K562 (cell line): ENCODE measurements around the gene MFAP2. TPM values are rescaled to one million over a fixed set of nuclear protein-coding genes. Genes with fewer than 3 reads are reported as not detected.

Source experiments
- ATAC-seq: fragments of 200-7000 bp; cut with Tn5 transposase; 3 replicates; pipeline ENCODE4 v1.9.1; 2020; ENCODE audit warnings: moderate library complexity
- BruUV-seq: library from RNA; stranded (reverse); fragments of 400-500 nt; replicated peaks from 2 replicates; lab custom pipeline; 2021; lab: Mats Ljungman, UMichigan
- CTCF ChIA-PET: fragments of 300-600 bp; formaldehyde crosslinking; extraction: SDS; loops from one replicate; lab custom pipeline; 2021; ENCODE audit warnings: low intra/inter-chr PET ratio; lab: Yijun Ruan, JAX
- POLR2A ChIA-PET: fragments of 300-600, 350-650 bp; sonication (Branson Sonifier 250); formaldehyde crosslinking; extraction: SDS; loops from one replicate; lab custom pipeline; 2021; ENCODE audit warnings: antibody characterized with exemption, inconsistent platforms; lab: Yijun Ruan, JAX
- DNase-seq, 4 experiments: peaks; one replicate each; pipeline versions ENCODE4 v3.0.0 to v3.0.0-alpha.2; 2011 to 2018; ENCODE audit warnings: low spot score in 3 of 4, mixed read lengths in 3 of 4; ENCODE audit errors: extremely low read depth in 1 of 4
- FAIRE-seq: peaks from 2 replicates; lab custom pipeline; 2011; peaks lifted over from hg19 to GRCh38; lab: Jason Lieb, UNC
- H2AFZ ChIP-seq: 2 replicates; pipeline ENCODE4 v1.6.0; 2011; ENCODE audit warnings: low read depth, low read length, control low read depth, inconsistent platforms
- H3K27ac ChIP-seq: fragments of 200-600 bp; 3 replicates; pipeline ENCODE4 v1.8.0; 2011; ENCODE audit warnings: low read depth, mild to moderate bottlenecking, control low read depth, inconsistent platforms, low read length, moderate library complexity, mixed read lengths; ENCODE audit errors: extremely low read depth
- H3K27me3 ChIP-seq, 2 experiments: fragments of 300-600 bp in 1 of 2; 2 replicates in 1 of 2; 3 replicates in 1 of 2; pipeline versions ENCODE4 v1.6.0 to v1.8.0; 2011; ENCODE audit warnings: inconsistent platforms in 2 of 2, low read length in 2 of 2, mild to moderate bottlenecking in 1 of 2, mixed read lengths in 1 of 2, moderate library complexity in 1 of 2; ENCODE audit not compliant: control insufficient read depth in 2 of 2, insufficient read depth in 2 of 2
- H3K36me3 ChIP-seq: fragments of 300-600 bp; 3 replicates; pipeline ENCODE4 v1.8.0; 2011; ENCODE audit warnings: mild to moderate bottlenecking, low read length, inconsistent platforms; ENCODE audit not compliant: control insufficient read depth, insufficient read depth
- H3K4me1 ChIP-seq, 2 experiments: fragments of 200-600 bp in 1 of 2; replicated peaks in 1 of 2; 2 replicates in 1 of 2; 3 replicates in 1 of 2; pipeline versions ENCODE4 v1.5.1 to v1.8.0; 2011; ENCODE audit warnings: inconsistent platforms in 2 of 2, low read length in 2 of 2, mild to moderate bottlenecking in 1 of 2, mixed read lengths in 1 of 2, moderate library complexity in 1 of 2; ENCODE audit not compliant: control insufficient read depth in 2 of 2, insufficient read depth in 2 of 2
- H3K4me2 ChIP-seq: 2 replicates; pipeline ENCODE4 v1.6.1; 2011; ENCODE audit warnings: low read length, control low read depth, inconsistent platforms, mixed read lengths; ENCODE audit not compliant: insufficient read depth
- H3K4me3 ChIP-seq: fragments of 200-600 bp; sonication (generic), shearing (Covaris generic); 2 replicates; pipeline ENCODE4 v1.5.1; 2016; ENCODE audit warnings: control low read depth, inconsistent platforms
- H3K79me2 ChIP-seq: fragments of 200-600 bp; 3 replicates; pipeline ENCODE4 v1.8.0; 2011; ENCODE audit warnings: low read length, inconsistent platforms; ENCODE audit not compliant: control insufficient read depth, insufficient read depth
- H3K9ac ChIP-seq, 2 experiments: 2 replicates each; pipeline versions ENCODE4 v1.6.0 to v1.6.1; 2011; ENCODE audit warnings: low read depth in 2 of 2, low read length in 2 of 2, control low read depth in 1 of 2, inconsistent platforms in 1 of 2, mild to moderate bottlenecking in 1 of 2, mixed read lengths in 1 of 2; ENCODE audit not compliant: insufficient read depth in 1 of 2
- H3K9me1 ChIP-seq: one replicate; pipeline ENCODE4 v1.6.0; 2011; ENCODE audit warnings: inconsistent platforms, mild to moderate bottlenecking, low read length, moderate library complexity; ENCODE audit not compliant: control insufficient read depth, insufficient read depth
- H3K9me3 ChIP-seq: replicated peaks from 2 replicates; pipeline ENCODE4 v1.5.1; 2011; ENCODE audit warnings: low read depth, low read length, inconsistent platforms; ENCODE audit not compliant: control insufficient read depth, insufficient read depth
- H4K20me1 ChIP-seq: replicated peaks from 2 replicates; pipeline ENCODE4 v1.6.1; 2011; ENCODE audit warnings: low read length, inconsistent platforms, mixed read lengths; ENCODE audit not compliant: control insufficient read depth, insufficient read depth
- ARID1B ChIP-seq: fragments of 450-650 bp; IDR thresholded peaks from 2 replicates; pipeline ENCODE4 v1.6.1; 2016; ENCODE audit warnings: antibody characterized with exemption, mild to moderate bottlenecking, inconsistent platforms
- CEBPZ ChIP-seq: fragments of 150-350 bp; IDR thresholded peaks from 2 replicates; pipeline ENCODE4 v1.6.1; 2014; ENCODE audit warnings: low read depth, mild to moderate bottlenecking, low read length, borderline replicate concordance
- CSDE1 ChIP-seq, 2 experiments: fragments of 450-650 bp; IDR thresholded peaks; 2 replicates each; pipeline ENCODE4 v1.6.1; 2016; ENCODE audit warnings: mild to moderate bottlenecking in 1 of 2
- CTBP1 ChIP-seq: fragments of 450-650 bp; IDR thresholded peaks from 2 replicates; pipeline ENCODE4 v1.6.1; 2016; ENCODE audit warnings: borderline replicate concordance
- EGR1 ChIP-seq: fragments of 450-650 bp; conservative IDR thresholded peaks from 2 replicates; pipeline ENCODE4 v1.6.1; 2017; ENCODE audit warnings: mild to moderate bottlenecking
- FOXP1 ChIP-seq: sonication (generic); formaldehyde crosslinking; IDR thresholded peaks from 2 replicates; pipeline ENCODE4 v1.8.0; 2022; ENCODE audit warnings: mild to moderate bottlenecking, missing genetic modification reagents
- ILF3 ChIP-seq: fragments of 450-650 bp; IDR thresholded peaks from 2 replicates; pipeline ENCODE4 v1.6.1; 2018; ENCODE audit warnings: antibody characterized with exemption, mild to moderate bottlenecking, moderate library complexity, borderline replicate concordance
- MCM5 ChIP-seq: fragments of 450-650 bp; IDR thresholded peaks from 2 replicates; pipeline ENCODE4 v1.6.1; 2016; ENCODE audit warnings: low read depth
- PHF20 ChIP-seq: fragments of 450-650 bp; IDR thresholded peaks from 2 replicates; pipeline ENCODE4 v1.6.1; 2018; ENCODE audit not compliant: partially characterized antibody
- PHTF2 ChIP-seq: fragments of 250-450 bp; sonication (Bioruptor Pico); IDR thresholded peaks from 2 replicates; pipeline ENCODE4 v1.5.0; 2021; ENCODE audit warnings: mild to moderate bottlenecking
- RHOXF2B ChIP-seq: fragments of 250-450 bp; sonication (Bioruptor Pico); conservative IDR thresholded peaks from 2 replicates; pipeline ENCODE4 v1.5.1; 2021
- SIN3A ChIP-seq, 2 experiments: fragments of 150-350 bp in 1 of 2; IDR thresholded peaks; 2 replicates each; pipeline ENCODE4 v1.6.1; 2011 to 2016; ENCODE audit warnings: borderline replicate concordance in 2 of 2, low read depth in 2 of 2, low read length in 2 of 2, mild to moderate bottlenecking in 2 of 2, moderate library complexity in 2 of 2; ENCODE audit not compliant: control insufficient read depth in 1 of 2
- ZFPM2 ChIP-seq: fragments of 250-450 bp; sonication (Bioruptor Pico); IDR thresholded peaks from 2 replicates; pipeline ENCODE4 v1.5.1; 2022; ENCODE audit warnings: mild to moderate bottlenecking
- ZNF239 ChIP-seq: fragments of 250-450 bp; sonication (Bioruptor Pico); IDR thresholded peaks from 2 replicates; pipeline ENCODE4 v1.4.0; 2020; ENCODE audit warnings: mild to moderate bottlenecking
- ZNF3 ChIP-seq: fragments of 250-450 bp; sonication (Bioruptor Pico); IDR thresholded peaks from 2 replicates; pipeline ENCODE4 v1.5.0; 2021; ENCODE audit warnings: mild to moderate bottlenecking, moderate library complexity
- ZNF408 ChIP-seq: fragments of 250-450 bp; sonication (Bioruptor Pico); IDR thresholded peaks from 2 replicates; pipeline ENCODE4 v1.4.0; 2020; ENCODE audit warnings: low read depth, mild to moderate bottlenecking, moderate library complexity
- ZNF583 ChIP-seq: fragments of 250-450 bp; sonication (Bioruptor Pico); IDR thresholded peaks from 2 replicates; pipeline ENCODE4 v1.4.0; 2020
- WGBS: fragments of 100-300 bp; shearing (Covaris generic); methylation state at CpG from one replicate; pipeline ENCODE4 v1.1.6; 2016; ENCODE audit warnings: low coverage, mixed read lengths; ENCODE audit not compliant: insufficient coverage; ENCODE audit errors: missing lambda C conversion rate; 5-methylcytosine and 5-hydroxymethylcytosine counted together
- in situ Hi-C: fragments of 300-500 bp; cut with MboI; formaldehyde crosslinking; loops from 4 replicates; pipeline ENCODE4 v1.15.0; 2018; ENCODE audit warnings: inconsistent platforms, mixed read lengths
- intact Hi-C: fragments of 100-400 bp; cut with micrococcal nuclease; formaldehyde crosslinking; loops from 2 replicates; pipeline ENCODE4 v1.14.2; 2022
- polyA plus RNA-seq, 8 experiments: library from polyadenylated mRNA; depleted of rRNA in 4 of 8; stranded (reverse) in 5 of 8; unstranded in 3 of 8; fragments of >200 nt; fragmentation: Nextera tagmentation in 2 of 8; fragmentation: Illumina TruSeq in 1 of 8; extraction: Ambion mirVana in 2 of 8; extraction: Trizol in 1 of 8; gene quantifications; 2 replicates each; pipeline versions ENCODE4 v1.2.1 to v1.2.3, GENCODE V29; 2011 to 2014; ENCODE audit warnings: inconsistent platforms in 1 of 8, missing spikeins in 1 of 8
- total RNA-seq, 7 experiments: library from RNA; depleted of rRNA in 6 of 7; stranded (reverse); fragments of >200 nt in 6 of 7; fragmentation: Illumina TruSeq in 2 of 7; extraction: Trizol in 2 of 7; gene quantifications; 2 replicates each; pipeline versions ENCODE4 v1.2.1 to v1.2.3, GENCODE V29; 2011 to 2021; ENCODE audit warnings: low replicate concordance in 1 of 7
- TF ChIP-seq, protein P1 (sequence below): fragments of 250-450 bp; sonication (Bioruptor Pico); IDR thresholded peaks from 2 replicates; pipeline ENCODE4 v1.8.0; 2022; ENCODE audit warnings: inconsistent platforms

The MFAP2 gene
- total and polyA plus RNA-seq, 9 of the 15 experiments (the other 6 are each of a cell fraction or from before 2014, with no cell fraction given): not detected

DNA sequence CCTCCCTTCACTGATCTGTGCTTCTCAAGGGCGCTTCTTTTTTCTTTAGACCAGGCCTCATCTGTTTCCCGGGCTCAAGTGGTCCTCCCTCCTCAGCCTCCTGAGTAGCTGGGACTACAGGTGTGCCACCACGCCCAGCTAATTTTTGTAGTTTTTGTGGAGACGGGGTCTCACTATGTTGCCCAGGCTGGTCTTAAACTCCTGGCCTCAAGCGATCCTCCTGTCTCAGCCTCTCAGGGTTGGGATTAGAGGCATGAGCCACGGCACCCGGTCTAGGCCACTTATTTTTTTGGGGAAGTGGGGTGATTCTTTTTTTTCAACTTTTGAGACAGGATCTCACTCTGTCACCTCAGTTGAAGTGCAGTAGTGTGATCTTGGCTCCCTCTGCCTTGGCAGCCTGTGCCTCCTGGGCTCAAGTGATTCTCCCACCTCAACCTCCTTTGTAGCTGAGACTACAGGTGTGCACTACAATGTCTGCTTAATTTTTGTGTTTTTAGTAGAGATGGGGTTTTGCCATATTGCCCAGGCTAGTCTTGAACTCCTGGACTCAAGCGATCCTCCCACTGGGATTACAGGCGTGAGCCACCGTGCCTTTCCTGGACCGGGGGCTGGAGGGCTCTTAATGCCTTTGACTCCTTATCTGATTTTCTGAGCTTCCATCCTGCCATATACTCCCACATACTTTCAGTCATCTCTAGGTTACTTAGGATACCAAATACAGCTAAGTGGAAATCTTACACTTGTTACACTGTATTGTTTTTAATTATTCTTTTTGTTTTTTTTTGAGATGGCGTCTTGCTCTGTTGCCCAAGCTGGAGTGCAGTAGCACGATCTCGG lies 18.9 kb downstream of the MFAP2 start:
- ATAC-seq: no peak
- Histone ChIP-seq H3K4me3 (no peak overlapping the region), H4K20me1 (0 out of 2 replicates have a peak, but pooled peaks cover 9% of the 10 kb centered on the region), H3K79me2 (no peaks in the 10 kb centered on the region), H3K27ac (no peak overlapping the region), H3K4me2 (0 out of 2 replicates have a peak overlapping the region, but pooled peaks have one; percentile 10), H3K9me1 (no peaks in the 10 kb centered on the region), H2AFZ (peak overlapping the region; percentile 68), H3K4me1 (peaks cover 0 to 28% of the 10 kb centered on the region in 2 experiments; a peak in 2 of 5 replicates), H3K9ac (no peak overlapping the region), H3K36me3 (no peaks in the 10 kb centered on the region), H3K9me3 (no peaks in the 10 kb centered on the region), H3K27me3 (peaks cover 3 to 29% of the 10 kb centered on the region in 2 experiments; a peak in 3 of 5 replicates)
- BruUV-seq: no TSS peak
- POLR2A ChIA-PET: interaction anchor here (0.6 to 1.7 kb wide), 6 partner anchors 11 to 447 kb away, joined by 3 to 7 read pairs (median 3); no protein-coding TSS in a partner anchor
- in situ Hi-C loops: no loop called here
- FAIRE-seq: peak; percentile 46
- CTCF ChIA-PET: interaction anchor here (0.6 kb wide), 2 partner anchors 10 to 12 kb away, joined by 3 read pairs; no protein-coding TSS in a partner anchor
- peak in 2 of 4 experiments; percentile 27 to 41 for DNase-seq
- 35% methylated on average over 14 of the region's 14 CpGs for WGBS
- intact Hi-C loops: no loop called here
- TF ChIP-seq MCM5 (no peak), RHOXF2B (CRISPR knock-in tag) (0 out of 2 replicates have a peak, but pooled peaks have one; percentile 58), ARID1B (peak; percentile 13; the same call in 1 of the 2 replicates), ZFPM2 (no peak), ZNF3 (CRISPR knock-in tag) (no peak), CSDE1 (IDR thresholded peaks at IDR 0.05) (no peak), SIN3A (IDR thresholded peaks at IDR 0.05; ENCODE audit: borderline replicate concordance in 2 of 2, control insufficient read depth in 1 of 2, low read depth in 2 of 2, low read length in 2 of 2) (no peak), FOXP1 (CRISPR knock-in tag) (no peak), ZNF583 (CRISPR knock-in tag) (no peak), EGR1 (0 out of 2 replicates have a peak, but pooled peaks have one; percentile 11), PHTF2 (no peak), ZNF239 (no peak), CTBP1 (peak; percentile 37; the same call in 1 of the 2 replicates), PHF20 (no peak), ZNF408 (CRISPR knock-in tag) (no peak), ILF3 (no peak), CEBPZ (no peak)
- TF ChIP-seq, protein P1, sequence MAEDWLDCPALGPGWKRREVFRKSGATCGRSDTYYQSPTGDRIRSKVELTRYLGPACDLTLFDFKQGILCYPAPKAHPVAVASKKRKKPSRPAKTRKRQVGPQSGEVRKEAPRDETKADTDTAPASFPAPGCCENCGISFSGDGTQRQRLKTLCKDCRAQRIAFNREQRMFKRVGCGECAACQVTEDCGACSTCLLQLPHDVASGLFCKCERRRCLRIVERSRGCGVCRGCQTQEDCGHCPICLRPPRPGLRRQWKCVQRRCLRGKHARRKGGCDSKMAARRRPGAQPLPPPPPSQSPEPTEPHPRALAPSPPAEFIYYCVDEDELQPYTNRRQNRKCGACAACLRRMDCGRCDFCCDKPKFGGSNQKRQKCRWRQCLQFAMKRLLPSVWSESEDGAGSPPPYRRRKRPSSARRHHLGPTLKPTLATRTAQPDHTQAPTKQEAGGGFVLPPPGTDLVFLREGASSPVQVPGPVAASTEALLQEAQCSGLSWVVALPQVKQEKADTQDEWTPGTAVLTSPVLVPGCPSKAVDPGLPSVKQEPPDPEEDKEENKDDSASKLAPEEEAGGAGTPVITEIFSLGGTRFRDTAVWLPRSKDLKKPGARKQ: no peak
